Activated T-helper 1 cell treated with anti-CD3 and anti-CD28 coated beads, Interleukin-2, amount 50 U/mL, for 16 hours (primary cell): ENCODE measurements around the gene RAB25.
A peak's percentile ranks its signal among the peaks of the same experiment; 100 is the strongest.

Experiments
- DNase-seq, 2 donors: peaks; one replicate each; pipeline ENCODE4 v3.0.0-alpha.2; 2020; ENCODE audit warnings: low read depth in 1 of 2, low spot score in 1 of 2

Gene RAB25

DNA sequence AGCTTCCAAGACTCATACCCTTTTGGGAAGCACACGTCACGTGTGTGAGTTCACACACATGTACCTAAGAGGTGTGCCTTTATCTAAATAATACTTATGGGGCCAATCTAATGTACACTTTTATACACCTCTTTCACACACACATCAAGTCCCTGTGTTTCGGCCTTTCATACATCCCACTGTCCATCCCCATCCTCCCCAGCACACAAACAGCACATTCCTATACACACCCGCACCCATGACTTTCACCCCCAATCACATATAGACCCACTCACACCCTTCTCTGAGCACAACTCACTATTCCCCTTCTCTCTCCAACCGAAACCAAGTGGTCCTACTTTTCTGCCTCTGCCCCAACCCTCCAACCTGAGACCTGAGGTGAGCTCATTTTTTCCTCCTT is 17.8 kb downstream of the RAB25 start:
- DNase-seq: no peak

DNA sequence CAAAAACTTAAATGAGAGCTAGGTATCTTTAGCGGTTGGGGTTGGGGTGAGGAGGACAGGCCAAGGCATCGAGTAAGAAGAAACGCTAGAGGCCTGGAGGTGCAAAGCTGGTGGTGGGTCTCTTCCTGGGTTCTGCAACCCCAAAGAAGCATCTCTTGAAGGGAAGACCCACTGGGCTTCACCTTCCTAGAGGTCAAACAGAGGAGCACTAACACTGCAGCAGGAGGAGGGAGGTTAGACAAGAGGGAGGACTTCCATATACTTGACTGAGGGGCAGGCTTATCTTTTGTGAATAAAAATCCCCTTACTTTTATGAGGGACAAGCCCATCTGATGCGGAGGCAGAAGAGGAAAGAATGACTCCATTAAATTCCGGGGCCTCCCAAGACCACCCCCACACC is 18.8 kb downstream of the RAB25 start:
- no peak for DNase-seq

DNA sequence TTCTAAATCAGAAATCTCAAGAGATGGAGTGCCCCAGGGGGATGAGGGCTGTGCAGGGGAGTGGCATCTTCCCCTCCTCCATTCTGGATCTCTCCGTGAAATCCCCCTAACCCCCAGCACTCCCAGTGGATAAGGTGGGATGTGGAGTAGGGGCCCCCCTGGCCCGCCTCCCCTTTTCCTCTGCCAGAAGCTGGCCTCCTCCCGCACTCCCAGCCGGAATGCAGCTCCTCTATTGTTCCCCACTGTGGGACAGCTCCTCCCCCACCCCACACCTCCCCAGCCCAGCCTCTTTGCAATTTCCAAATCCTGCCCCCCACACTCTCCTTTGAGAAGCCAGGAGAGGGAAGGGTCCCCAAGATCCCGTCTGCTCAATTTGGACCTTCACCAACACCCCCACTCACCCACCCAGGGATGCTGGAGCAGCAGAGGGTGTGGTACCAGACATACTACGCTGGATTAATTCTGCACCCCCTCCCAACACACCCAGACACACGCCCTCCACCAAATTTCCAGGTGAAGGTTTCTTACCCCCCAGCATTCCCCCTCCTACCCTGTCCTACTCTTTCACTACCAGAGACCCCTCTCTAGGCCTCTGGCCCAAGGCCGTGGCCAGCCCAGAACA is 19.4 kb downstream of the RAB25 start:
- DNase-seq: no peak

DNA sequence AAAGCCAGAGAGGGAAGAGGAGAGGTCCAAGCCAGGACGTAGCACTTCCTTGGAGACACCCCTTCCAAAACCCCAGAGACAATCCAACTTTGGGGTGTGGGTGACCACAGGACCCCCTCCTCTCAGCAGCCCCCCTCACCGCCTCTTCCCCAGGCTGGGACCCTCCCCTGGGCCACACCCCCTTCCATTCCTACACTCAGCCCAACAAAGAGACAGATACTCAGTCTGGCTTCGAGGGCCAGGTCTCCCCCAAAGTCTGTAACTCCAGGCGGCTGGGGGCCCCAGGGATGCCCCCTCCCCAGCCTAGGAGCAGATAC is 19.9 kb downstream of the RAB25 start:
- no peak for DNase-seq

DNA sequence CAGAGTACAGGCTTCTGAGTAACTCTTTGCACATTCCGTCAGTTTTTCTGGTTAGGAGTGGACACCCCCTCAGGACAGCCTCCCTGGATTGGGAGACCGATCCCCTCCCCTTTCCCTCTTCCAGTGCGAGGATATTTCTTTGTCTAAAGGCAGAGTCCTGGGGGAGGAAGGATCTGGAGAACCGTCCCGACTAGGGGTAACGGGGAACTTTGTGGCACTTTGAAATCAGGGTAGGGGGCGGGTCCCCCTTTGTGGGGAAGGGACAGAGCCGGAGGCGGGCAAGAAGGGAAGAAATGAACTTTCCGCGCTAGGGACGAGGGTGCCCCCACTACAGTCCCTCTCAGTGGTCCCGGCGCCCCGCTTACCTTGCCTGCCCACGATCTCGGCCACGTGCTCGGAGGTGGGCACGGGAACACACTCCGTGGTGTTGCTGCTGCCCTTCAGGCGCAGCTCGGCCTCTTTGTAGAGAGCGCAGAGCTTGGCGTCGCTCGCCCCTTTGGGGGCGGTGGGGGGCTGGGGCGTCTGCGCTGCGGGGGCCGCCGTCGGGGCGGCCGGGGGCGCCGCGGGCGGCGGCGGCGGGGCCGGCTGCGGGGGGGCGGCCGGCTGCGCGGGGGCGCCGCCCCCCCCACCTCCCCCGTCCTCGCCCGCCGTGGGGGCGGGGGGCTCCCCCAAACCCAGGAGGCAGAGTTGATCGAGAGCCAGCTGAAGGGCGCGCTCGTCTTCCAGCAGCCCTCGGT is 20.4 kb downstream of the RAB25 start:
- DNase-seq: no peak

DNA sequence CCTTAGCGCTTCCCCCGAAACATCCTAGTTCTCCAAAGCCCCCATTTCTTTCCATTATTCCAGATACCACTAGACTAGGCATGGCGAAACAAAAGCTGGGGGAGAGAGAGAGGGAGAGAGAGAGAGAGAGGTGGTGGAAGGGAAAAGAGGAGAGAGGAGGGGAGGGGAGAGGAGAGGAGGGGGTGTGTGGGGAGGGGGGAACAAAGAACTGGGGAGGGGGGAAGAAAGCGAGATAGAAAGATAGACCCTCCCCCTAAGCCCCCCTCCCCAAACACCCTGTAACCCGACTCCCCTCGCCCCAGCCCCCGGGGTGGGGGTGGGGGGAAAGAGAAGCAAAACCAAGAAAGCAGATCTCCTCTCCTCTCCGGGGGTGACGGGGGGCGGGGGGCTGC is 21.0 kb downstream of the RAB25 start:
- no peak for DNase-seq

DNA sequence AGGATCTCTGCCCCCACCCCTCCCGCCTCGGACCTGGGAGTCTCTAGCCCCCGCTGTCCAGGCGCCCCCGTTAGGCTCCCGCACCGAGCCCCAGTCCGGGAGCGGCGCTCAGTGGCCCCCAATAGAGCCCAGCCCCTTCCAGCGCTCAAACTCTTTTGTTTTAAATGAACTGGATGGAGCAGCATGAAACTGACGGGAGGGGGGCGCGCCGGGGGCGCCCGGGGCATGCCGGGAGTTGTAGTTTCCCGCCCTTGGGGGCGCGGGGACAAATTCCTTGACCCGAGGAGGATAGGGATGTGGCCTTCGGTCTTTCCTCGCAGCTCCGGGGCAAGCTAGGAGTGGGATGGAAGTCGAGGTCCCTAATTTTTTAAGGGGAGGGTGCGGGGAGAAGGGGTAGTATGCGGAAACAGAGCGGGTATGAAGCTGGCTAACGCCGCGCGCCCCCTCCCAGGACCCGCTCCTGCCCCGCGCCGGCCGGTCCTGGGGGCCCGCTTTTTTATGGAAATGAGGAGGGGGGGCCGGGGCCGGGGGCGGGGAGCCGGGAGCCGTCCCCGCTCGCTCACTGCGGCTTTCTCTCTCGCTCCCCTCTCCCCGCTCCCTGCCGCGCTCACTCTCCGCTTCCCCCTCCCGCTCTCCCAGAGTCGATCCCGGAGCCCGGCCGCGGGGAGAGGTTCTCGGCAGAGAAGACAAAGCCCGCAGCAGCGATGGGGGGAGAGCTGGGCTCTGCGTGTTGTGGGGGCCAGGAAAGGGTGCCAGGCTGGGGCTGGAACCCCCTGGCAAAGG is 21.5 kb downstream of the RAB25 start, which contains the start of gene MEX3A:
Gene MEX3A, minus strand, starts transcription at position 157 of the 783 bp plus-strand sequence. CDS start 467 bp downstream, outside the sequence.
- peak; percentile 27 to 31 for DNase-seq

DNA sequence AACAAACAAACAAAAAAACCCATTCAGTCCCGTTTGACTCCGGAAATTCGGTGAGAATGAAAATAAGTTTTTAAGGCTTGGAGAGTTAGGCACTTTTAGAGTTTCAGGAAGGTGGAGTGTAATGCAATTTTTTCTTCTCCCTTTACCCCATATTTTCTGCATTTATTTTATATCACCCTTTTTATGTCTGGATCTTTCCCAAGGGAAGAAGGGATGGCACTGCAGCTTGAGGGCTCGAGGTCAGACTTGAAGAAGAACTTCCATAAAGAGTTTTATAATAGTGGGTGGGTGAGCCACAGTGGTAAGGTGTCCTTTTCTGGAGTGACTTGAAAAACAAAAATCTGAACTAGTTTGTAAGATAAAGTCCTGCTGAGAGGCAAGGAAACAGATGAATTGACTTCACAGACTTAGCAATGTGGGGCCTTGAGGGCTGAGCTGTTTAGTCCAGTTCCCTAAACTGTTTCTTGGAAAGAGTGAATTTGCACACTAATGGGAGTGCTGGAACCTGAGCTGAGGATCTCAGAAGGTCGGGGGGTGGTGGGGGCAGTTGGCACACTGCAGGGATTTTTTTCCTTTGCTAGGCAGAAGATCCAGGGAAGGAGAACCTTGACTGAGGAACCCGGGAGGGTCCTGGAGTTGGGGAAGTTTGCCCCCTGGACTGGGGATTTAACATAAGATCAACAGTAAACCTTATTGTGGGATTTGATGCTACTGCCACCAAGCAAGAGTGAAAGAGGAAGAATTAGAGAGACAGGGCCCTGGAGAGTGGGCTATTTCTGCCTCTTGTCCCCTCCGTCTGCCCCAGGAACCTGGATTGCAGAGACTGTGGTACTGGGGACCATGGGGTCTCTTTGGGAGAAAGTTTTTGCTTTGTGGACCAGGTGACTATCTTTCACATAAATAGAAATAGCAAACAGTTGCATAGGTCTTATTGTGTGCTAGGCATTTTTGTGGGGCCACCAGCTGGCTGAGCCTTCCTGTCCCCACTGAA is 23.1 kb downstream of the RAB25 start:
- no peak for DNase-seq

DNA sequence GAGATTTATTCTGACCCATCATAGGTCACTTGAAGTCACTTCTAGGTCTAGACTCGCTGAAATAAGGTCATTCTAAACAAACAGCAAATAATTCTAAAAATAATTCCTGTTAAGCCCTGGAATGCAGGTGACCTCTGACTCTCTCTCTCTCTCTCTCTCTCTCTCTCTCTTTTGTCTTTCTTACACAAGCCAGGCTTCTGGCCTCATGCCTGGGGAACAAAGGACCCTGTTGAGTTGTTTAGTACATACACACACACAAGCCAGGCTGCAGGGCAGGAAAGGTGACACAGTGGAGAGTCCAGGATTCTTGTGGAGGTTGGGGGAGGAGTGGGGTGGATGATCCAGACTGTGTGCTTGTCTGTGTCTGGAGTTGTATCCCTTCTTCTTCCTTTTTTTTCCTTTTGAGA is 25.3 kb downstream of the RAB25 start:
- no peak for DNase-seq

DNA sequence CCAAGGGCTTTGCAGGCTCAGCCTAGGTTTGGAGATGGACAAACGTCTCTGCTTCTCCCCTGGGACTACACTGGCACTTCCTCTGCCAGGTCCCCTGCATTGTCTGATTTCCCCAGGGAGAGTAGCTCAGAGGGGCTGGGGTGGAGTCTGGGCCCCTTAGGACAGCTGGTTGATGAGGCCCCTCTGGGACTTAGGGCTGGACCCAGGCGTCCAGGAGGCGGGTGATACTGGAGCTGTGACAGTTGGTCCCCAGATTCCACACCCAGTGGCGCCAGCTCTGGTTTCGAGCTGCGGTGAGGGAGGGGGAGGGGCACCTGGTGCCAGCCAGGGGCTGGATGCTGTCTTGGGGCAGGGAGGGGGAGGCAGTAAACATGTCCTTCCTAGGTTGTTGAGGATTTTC is 28.7 kb downstream of the RAB25 start:
- DNase-seq: no peak

DNA sequence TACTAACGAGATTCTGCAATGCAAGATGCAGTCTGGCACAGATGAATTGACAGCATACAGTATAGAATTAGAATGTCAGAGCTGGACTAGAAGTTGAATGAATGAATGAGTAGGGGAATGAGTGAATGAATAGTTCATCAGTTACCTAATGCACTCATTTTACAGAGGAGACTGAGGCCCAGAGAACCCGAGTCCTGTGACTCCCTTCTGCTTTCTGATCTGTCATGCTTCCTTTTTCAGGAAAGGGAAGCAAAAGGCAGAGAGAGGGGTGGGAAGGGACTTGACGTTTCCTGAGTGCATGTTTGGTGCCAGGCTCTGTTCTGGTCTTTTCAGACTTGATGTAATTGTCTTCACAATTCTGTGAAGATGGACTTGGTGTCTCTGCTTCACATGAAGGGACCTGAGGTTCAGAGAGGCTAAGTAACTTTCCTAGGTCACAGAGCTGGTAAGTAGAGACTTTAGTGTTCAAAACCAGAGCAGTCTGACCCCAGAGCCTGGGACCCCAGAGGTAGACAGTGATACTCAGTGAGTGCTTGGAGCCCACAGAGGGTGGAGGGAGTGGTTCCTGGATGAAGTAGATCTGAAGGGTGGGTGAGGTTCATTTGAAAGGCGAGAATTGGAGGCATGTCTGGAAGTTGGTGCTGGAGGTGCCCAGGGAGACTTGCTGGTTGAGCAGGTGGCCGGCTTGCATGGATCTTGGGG is 29.3 kb downstream of the RAB25 start:
- no peak for DNase-seq

DNA sequence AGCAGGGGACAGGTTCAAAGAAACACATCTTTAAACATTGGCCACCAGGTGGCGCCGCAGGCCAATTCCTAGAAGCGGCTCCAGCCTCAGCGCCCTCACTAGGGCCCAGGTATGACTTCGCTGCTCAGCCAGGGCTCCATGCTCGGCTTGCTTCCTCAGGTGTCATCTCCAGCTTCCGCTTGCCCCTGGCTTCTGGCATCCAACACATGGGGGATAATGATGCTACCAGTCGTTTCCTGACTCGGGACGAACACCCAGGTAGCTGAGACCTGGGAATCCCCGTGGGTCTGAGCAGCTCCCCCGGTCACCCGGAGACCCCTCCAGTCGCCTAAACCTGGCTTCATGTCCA is 29.9 kb downstream of the RAB25 start:
- DNase-seq: peak; percentile 83 to 88

DNA sequence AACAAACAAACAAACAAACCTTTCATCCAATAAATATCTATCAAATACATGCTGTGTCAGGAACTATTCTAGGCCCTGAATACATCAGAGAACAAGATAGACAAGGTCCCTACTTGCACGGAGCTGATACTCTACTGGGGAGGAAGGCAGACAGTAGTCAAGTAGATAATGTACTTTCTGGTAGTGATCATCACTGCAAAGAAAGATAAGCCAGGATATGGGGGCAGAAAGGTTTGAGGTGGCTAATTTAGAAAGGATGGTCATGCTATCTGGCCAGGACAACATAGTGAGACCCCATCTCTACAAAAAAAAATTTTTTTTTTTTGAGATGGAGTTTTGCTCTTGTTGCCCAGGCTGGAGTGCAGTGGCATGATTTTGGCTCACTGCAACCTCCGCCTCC is 30.6 kb downstream of the RAB25 start:
- DNase-seq: no peak

DNA sequence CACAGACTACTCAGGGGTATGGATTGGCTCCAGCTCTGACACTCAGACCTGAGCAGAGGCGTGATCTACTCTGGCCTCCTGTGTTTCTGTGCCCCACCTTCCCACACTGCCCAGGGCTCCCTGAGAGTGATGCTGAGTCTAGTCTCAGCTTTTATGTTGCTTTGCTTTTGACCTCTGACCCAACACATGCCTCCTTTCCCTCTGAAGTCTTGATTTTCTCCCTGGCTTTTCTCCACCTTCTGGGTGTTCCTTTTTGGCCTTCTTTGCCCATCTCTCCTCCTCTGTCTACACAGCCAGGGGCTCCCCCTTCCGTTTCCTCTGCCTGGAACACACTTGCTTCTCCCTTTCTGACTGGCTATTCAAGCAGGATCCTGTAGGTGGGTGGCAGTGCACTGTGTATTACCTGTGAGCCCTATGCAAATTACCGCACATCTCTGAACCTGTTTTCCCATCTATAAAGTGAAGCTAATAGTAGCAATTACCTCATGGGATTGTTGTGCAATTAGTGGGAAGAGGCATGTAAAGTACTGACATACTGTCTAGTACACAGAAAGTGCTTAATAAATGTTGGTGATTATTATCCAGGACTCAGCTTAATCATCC is 35.0 kb downstream of the RAB25 start:
- no peak for DNase-seq

DNA sequence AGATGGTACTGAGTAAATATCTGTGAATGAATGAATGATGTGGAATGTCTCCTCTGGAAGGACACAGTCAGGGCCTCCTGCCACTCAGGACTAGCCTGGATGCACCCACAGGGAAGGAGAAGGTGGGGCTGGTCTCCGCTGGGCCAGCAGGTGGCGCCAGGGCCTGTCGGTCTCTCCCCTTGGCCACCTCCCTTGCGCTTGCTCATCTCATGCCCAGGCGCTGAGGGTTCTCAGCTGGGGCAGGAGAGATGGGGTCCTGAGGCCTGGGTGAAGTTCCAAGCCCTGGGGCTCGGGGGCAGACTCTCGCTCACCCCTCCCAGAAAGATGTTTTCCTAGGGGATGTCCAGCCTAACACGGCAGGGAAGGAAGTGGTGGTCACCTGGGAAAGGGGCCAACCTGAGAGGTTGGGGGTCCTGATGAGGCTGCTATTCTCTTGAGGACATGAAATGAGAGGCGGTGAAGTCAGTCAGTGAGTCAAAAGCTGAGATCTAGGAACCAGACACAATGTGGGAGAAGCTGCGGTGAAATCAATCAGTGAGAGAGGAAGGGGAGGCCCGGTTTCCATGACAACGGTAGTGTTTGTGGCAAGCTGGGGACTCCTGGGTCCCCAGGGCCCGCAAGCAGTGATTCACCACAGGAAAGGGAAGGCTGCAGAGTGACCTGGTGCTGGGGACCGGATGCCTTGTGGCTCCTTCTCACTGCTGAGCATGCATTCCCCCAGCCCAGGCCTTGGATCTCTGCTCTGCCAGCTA is 35.9 kb downstream of the RAB25 start:
- DNase-seq: peak; percentile 70 to 84

DNA sequence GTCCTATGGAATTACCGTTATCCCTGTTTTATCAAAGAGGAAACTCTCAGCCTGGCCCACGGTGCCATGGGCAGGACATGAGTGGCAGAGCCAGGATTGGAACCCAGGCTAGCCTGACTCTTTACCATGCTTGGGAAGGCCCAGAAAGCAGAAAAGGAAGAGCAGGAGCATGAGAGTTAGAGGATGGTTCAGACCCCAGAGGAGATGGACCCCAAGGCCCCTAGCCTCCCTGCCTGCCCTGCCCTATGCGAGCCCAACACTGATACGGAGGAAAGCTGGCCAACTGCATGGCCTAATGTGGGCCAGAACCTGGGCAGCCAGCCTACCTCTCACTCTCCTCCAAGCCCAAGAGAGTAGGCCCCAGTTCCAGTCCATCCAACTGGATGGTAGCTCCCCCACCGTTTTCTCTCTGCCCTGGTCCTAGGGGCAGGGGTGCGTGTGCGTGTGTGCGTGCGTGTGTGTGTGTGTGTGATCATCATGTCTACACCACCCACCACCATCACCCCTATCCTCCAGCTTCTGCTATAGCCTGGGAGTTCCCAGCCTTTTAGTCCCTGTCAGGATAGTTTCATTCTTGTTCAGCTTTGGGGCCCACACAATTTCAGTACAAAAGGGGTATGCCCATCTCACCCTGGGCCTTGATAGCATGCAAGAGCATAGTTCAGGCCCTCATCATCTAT is 36.7 kb downstream of the RAB25 start:
- no peak for DNase-seq

DNA sequence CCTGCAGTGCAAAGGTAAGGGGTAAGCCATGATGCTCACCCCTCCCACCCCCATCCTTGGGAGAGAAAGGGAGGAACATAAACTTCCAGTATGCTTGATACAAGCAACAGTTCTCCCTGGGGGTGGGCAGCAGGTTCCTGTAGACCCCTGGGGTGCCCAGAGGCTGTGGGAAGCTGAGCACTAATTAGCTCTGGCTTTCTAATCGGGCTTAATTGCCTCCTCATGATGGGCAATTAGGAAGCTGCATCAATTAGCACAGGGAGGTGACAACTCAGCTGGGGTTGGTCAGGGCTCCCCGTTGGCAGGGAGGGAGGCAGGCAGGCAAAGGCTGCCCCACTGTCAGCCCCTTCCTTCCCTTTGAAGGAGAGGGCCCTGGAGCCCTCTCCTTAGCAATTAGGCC is 37.8 kb downstream of the RAB25 start:
- no peak for DNase-seq

DNA sequence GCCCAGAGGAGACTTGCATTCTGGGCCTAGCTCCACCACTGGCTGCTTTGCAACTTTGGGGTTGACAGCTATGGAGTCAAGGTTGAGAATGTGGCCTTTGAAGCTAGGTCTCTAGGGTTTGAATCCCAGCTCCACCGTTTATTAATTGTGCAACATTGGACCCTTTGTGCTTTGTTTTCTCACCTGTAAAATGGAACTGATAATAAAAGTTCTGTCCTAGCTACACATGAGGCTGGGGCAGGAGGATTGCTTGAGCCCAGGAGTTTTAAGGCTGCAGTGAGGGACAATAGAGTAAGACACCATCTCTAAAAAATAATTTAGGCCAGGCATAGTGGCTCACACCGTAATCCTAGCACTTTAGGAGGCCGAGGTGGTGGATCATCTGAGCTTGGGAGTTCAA is 38.3 kb downstream of the RAB25 start:
- DNase-seq: no peak
